ENCODE results near the gene SLC9A6. TPM values are rescaled to one million over a fixed set of nuclear protein-coding genes. Genes with fewer than 3 reads are reported as not detected.

Gene SLC9A6
- total and polyA plus RNA-seq, 10 of the 15 experiments (the other 5 are each of a cell fraction or from before 2014, with no cell fraction given) = 4.5 to 14.6 (median 10.7) TPM

- TF ChIP-seq TCF3 (IDR thresholded peaks at IDR 0.05; ENCODE audit: borderline replicate concordance, insufficient read depth, low read depth, low read length) = no peak
Measured at GRCh38 chrX:136034668-136035067, 49.4 kb downstream of the SLC9A6 start (continued).

GRCh38 chrX:136035663-136036062 is 50.4 kb downstream of the SLC9A6 start:
- no TSS peak for BruUV-seq (replicated peaks)
- H3K27me3 ChIP-seq (replicated peaks in 1 of 2; ENCODE audit: control insufficient read depth in 2 of 2, insufficient read depth in 2 of 2, low read length in 1 of 2) = no peaks in the 10 kb centered on the region
- in situ Hi-C loops (cut with MboI) = loop anchor here (10.0 kb wide), 2 partner anchors 229 to 659 kb away; no protein-coding TSS in a partner anchor
- FAIRE-seq (no peak), DNase-seq (ENCODE audit: low read depth, low spot score) (no peak), ATAC-seq (no peak)
- no peak overlapping the region for H2AFZ ChIP-seq (ENCODE audit: control insufficient read depth, low read depth, low read length)
- no peak overlapping the region for H3K4me3 ChIP-seq
- ChIA-PET RAD21 (ENCODE audit: unreplicated experiment) (interaction anchor here (2.2 kb wide), 1 partner anchor 233 kb away, joined by 8 read pairs; no protein-coding TSS in a partner anchor), SMC1A (ENCODE audit: uncharacterized antibody, unreplicated experiment) (no interaction called here), POLR2A (no interaction called here), CTCF (interaction anchor here (0.6 to 2.9 kb wide), 2 partner anchors 127 to 541 kb away, joined by 3 to 13 read pairs; no protein-coding TSS in a partner anchor)
- 50% methylated on average over 1 of the region's 1 CpG for WGBS (ENCODE audit: insufficient coverage, insufficient replicate concordance, low lambda C conversion rate, missing lambda C conversion rate)
- no peaks in the 10 kb centered on the region; a peak in 1 of 4 replicates for H3K36me3 ChIP-seq (ENCODE audit: control insufficient read depth in 2 of 2, insufficient read depth in 2 of 2, low read length in 1 of 2)
- no peak overlapping the region for H3K4me2 ChIP-seq (ENCODE audit: control insufficient read depth, insufficient read depth)
- H3K4me1 ChIP-seq (ENCODE audit: control insufficient read depth, insufficient read depth, low read length) = no peaks in the 10 kb centered on the region
- H3K9me3 ChIP-seq (replicated peaks; ENCODE audit: control insufficient read depth, insufficient read depth, low read length) = no peaks in the 10 kb centered on the region
- no peaks in the 10 kb centered on the region for H4K20me1 ChIP-seq (ENCODE audit: control insufficient read depth, insufficient read depth)
- TF ChIP-seq PBX3 (IDR thresholded peaks at IDR 0.05; ENCODE audit: insufficient replicate concordance, low read depth, low read length) (no peak), CEBPZ (IDR thresholded peaks at IDR 0.05; ENCODE audit: low read depth, low read length) (no peak), E4F1 (IDR thresholded peaks at IDR 0.05; ENCODE audit: borderline replicate concordance, partially characterized antibody) (no peak), NRF1 (conservative IDR thresholded peaks at IDR 0.05; ENCODE audit: low read depth, low read length) (no peak), NR2C1 (IDR thresholded peaks at IDR 0.05) (no peak), BCL3 (IDR thresholded peaks at IDR 0.05; ENCODE audit: borderline replicate concordance, insufficient read depth, low read depth, low read length, poor library complexity, severe bottlenecking) (no peak), HSF1 (IDR thresholded peaks at IDR 0.05; ENCODE audit: low read depth, low read length) (no peak), CBX5 (IDR thresholded peaks at IDR 0.05; ENCODE audit: low read depth) (no peak)
- H3K27ac ChIP-seq (ENCODE audit: control insufficient read depth, insufficient read depth) = no peak overlapping the region
- intact Hi-C loops (cut with micrococcal nuclease; ENCODE audit: unreplicated experiment) = no loop called here
- no peak overlapping the region for H3K9ac ChIP-seq (ENCODE audit: control insufficient read depth, insufficient read depth, low read length)
- no peaks in the 10 kb centered on the region for H3K79me2 ChIP-seq (ENCODE audit: control insufficient read depth, insufficient read depth, low read length)

Data from GM12878 (cell line).